OCI-LY7 (cell line): ENCODE data around the gene SLC25A6. TPM values are rescaled to one million over a fixed set of nuclear protein-coding genes. Genes with fewer than 3 reads are reported as not detected.
"Not testable (repeated sequence)": the region's sequence is repeated elsewhere in the genome, so short reads cannot be mapped to it uniquely, and the experiment has no call there.

Experiments
- BruUV-seq: library from RNA; stranded (reverse); fragments of 400-500 nt; replicated peaks from 2 replicates; lab custom pipeline; 2021; lab: Mats Ljungman, UMichigan
- CTCF ChIA-PET: fragments of 300-600 bp; sonication (Branson Sonifier 250); formaldehyde crosslinking; loops from one replicate; lab custom pipeline; 2022; ENCODE audit warnings: antibody characterized with exemption; ENCODE audit not compliant: unreplicated experiment; lab: Charles Lee
- POLR2A ChIA-PET: fragments of 300-600 bp; sonication (Branson Sonifier 250); formaldehyde crosslinking; loops from one replicate; lab custom pipeline; 2022; ENCODE audit warnings: antibody characterized with exemption; lab: Charles Lee
- DNase-seq: peaks from one replicate; pipeline ENCODE4 v3.0.0-alpha.2; 2015; ENCODE audit warnings: low spot score
- H2AFZ ChIP-seq: fragments of 200-600 bp; sonication (generic), shearing (Covaris generic); 2 replicates; pipeline ENCODE4 v1.6.1; 2014; ENCODE audit warnings: mild to moderate bottlenecking, antibody characterized with exemption, low read length, moderate library complexity
- H3K27ac ChIP-seq: fragments of 200-600 bp; sonication (generic); 2 replicates; pipeline ENCODE4 v1.5.1; 2014; ENCODE audit warnings: mixed run types, low read depth, mild to moderate bottlenecking, moderate library complexity, low read length, inconsistent platforms; ENCODE audit not compliant: poor library complexity, severe bottlenecking
- H3K36me3 ChIP-seq: fragments of 200-600 bp; sonication (generic); 2 replicates; pipeline ENCODE4 v1.6.1; 2014; ENCODE audit warnings: mild to moderate bottlenecking, antibody characterized with exemption, low read length, moderate library complexity, mixed read lengths; ENCODE audit not compliant: insufficient read depth
- H3K4me1 ChIP-seq: fragments of 200-600 bp; sonication (generic); 2 replicates; pipeline ENCODE4 v1.5.1; 2014; ENCODE audit warnings: mild to moderate bottlenecking, low read length; ENCODE audit not compliant: insufficient read depth, poor library complexity, severe bottlenecking
- H3K4me2 ChIP-seq: fragments of 200-600 bp; sonication (generic); 2 replicates; pipeline ENCODE4 v1.6.1; 2014; ENCODE audit warnings: mild to moderate bottlenecking, low read length
- H3K4me3 ChIP-seq: fragments of 200-600 bp; sonication (generic); 2 replicates; pipeline ENCODE4 v1.5.1; 2014; ENCODE audit warnings: mild to moderate bottlenecking, low read depth, low read length; ENCODE audit not compliant: poor library complexity, severe bottlenecking
- H3K79me2 ChIP-seq: fragments of 200-600 bp; sonication (generic); 2 replicates; pipeline ENCODE4 v1.6.1; 2016; ENCODE audit warnings: low read depth, mild to moderate bottlenecking, low read length, moderate library complexity, mixed read lengths; ENCODE audit not compliant: insufficient read depth
- H3K9me2 ChIP-seq: fragments of 200-600 bp; sonication (generic); 2 replicates; pipeline ENCODE4 v1.6.1; 2016; ENCODE audit warnings: mild to moderate bottlenecking, low read length, mixed read lengths; ENCODE audit not compliant: insufficient read depth
- H3K9me3 ChIP-seq: fragments of 200-600 bp; sonication (generic); 2 replicates; pipeline ENCODE4 v1.6.1; 2014; ENCODE audit warnings: mild to moderate bottlenecking, mixed run types, low read length, mixed read lengths
- H4K20me1 ChIP-seq: fragments of 200-600 bp; sonication (generic); 2 replicates; pipeline ENCODE4 v1.6.1; 2014; ENCODE audit warnings: mild to moderate bottlenecking, antibody characterized with exemption, low read length, moderate library complexity, mixed read lengths; ENCODE audit not compliant: insufficient read depth
- EZH2phosphoT487 ChIP-seq: fragments of 200-600 bp; sonication (generic); IDR thresholded peaks from 2 replicates; pipeline ENCODE4 v1.6.1; 2018; ENCODE audit warnings: low read depth, borderline replicate concordance, mild to moderate bottlenecking, mixed run types, antibody characterized with exemption, low read length, moderate library complexity, mixed read lengths
- intact Hi-C: fragments of 100-400 bp; cut with micrococcal nuclease; formaldehyde crosslinking; loops from one replicate; pipeline ENCODE4 v1.10.0; 2022; ENCODE audit not compliant: unreplicated experiment
- total RNA-seq, 2 experiments: library from RNA; depleted of rRNA in 1 of 2; stranded (reverse); fragments of >200 nt in 1 of 2; shearing (Covaris generic) in 1 of 2; gene quantifications; 2 replicates each; pipeline ENCODE4 v1.2.3, GENCODE V29; 2014 to 2022
- TF ChIP-seq, protein P1 (sequence below): fragments of 200-600 bp; sonication (generic); conservative IDR thresholded peaks from 2 replicates; pipeline ENCODE4 v1.5.1; 2014; ENCODE audit warnings: mild to moderate bottlenecking, antibody characterized with exemption, low read length, moderate library complexity, mixed read lengths

Gene SLC25A6
- total RNA-seq, 2 experiments from 2014 or later: 196 to 444 TPM

DNA sequence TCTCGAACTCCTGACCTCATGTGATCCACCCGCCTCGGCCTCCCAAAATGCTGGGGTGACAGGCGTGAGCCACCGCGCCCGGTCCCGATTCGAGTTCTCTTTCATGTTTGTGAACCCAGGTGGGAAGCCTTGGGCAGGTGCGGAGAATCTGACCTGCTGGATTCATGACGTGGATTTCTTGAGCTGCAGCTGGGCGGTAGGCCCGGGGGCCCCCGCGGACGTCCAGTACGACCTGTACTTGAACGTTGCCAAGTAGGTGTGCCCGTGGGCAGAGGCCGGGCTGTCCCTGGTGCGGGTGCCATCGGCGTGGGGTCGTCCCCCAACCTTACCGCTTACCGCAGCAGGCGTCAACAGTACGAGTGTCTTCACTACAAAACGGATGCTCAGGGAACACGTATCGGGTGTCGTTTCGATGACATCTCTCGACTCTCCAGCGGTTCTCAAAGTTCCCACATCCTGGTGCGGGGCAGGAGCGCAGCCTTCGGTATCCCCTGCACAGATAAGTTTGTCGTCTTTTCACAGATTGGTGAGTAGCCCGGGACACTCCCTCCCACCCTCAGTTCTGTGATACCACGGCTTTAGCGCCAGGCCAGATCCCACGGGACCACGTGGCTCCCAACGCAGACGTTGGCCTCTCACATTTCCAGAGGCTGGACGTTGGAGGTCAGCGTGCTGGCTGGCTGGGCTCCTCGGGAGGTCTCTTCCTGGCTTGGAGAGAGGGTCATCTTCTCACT lies 39.8 kb downstream of the SLC25A6 start:
- Histone ChIP-seq H3K36me3 (no peaks in the 10 kb centered on the region), H3K27ac (no peak overlapping the region), H2AFZ (no peak overlapping the region), H3K9me2 (no peaks in the 10 kb centered on the region), H3K9me3 (no peaks in the 10 kb centered on the region), H4K20me1 (no peaks in the 10 kb centered on the region), H3K79me2 (no peaks in the 10 kb centered on the region), H3K4me2 (no peak overlapping the region), H3K4me1 (peaks cover 11% of the 10 kb centered on the region), H3K4me3 (no peak overlapping the region)
- CTCF ChIA-PET: no interaction called here
- DNase-seq: no peak
- BruUV-seq: no TSS peak
- intact Hi-C loops: no loop called here
- POLR2A ChIA-PET: no interaction called here
- TF ChIP-seq, protein P1, sequence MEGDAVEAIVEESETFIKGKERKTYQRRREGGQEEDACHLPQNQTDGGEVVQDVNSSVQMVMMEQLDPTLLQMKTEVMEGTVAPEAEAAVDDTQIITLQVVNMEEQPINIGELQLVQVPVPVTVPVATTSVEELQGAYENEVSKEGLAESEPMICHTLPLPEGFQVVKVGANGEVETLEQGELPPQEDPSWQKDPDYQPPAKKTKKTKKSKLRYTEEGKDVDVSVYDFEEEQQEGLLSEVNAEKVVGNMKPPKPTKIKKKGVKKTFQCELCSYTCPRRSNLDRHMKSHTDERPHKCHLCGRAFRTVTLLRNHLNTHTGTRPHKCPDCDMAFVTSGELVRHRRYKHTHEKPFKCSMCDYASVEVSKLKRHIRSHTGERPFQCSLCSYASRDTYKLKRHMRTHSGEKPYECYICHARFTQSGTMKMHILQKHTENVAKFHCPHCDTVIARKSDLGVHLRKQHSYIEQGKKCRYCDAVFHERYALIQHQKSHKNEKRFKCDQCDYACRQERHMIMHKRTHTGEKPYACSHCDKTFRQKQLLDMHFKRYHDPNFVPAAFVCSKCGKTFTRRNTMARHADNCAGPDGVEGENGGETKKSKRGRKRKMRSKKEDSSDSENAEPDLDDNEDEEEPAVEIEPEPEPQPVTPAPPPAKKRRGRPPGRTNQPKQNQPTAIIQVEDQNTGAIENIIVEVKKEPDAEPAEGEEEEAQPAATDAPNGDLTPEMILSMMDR: no peak
- TF ChIP-seq EZH2phosphoT487: no peak

DNA sequence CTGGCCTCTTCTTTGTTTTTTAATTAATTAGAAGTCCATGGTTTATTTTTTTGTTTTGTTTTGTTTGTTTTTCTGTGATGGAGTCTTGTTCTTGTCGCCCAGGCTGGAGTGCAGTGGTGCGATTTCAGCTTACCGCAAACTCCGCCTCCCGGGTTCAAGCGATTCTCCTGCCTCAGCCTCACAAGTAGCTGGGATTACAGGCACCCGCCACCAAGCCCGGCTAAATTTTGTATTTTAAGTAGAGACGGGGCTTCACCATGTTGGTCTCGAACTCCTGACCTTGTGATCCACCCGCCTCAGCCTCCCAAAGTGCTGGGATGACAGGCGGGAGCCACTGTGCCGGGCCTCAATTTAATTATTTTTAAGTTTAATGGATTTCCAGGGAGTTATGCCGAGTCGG lies 42.3 kb downstream of the SLC25A6 start:
- H3K4me2 ChIP-seq, BruUV-seq, DNase-seq, H3K9me3 ChIP-seq, H3K79me2 ChIP-seq, H4K20me1 ChIP-seq, H3K4me3 ChIP-seq, CTCF ChIA-PET, H3K36me3 ChIP-seq, POLR2A ChIA-PET, H3K4me1 ChIP-seq, H3K9me2 ChIP-seq, intact Hi-C loops, H3K27ac ChIP-seq, H2AFZ ChIP-seq: not testable (repeated sequence)

DNA sequence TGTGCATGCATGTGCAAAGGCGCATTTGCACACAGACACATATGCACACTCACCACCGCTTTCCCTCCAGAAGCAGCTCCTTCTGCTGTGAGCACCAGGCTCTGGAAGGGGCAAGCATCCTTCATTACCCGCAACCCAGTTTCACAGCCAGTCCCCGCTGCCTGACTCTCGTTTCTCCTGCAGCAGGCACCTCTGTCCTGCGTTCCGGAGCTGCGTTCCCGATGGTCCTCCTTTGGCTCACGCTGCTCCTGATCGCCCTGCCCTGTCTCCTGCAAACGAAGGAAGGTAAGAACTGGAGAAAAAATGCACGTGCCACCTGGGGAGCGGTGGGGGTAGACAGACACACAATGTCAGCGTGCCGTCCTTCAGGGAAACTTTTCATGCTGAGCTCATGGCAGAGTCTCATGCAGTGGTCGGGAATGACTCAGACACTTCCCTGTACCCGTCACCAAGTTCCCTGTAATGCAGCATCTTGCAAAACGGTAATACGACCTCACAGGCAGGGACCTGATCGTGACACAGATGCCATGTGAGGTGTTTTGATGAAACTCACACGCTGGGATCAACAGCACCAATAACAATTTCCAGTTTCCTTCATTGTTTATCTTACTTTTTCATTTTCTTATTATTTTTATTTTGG lies 50.2 kb downstream of the SLC25A6 start:
- no peak for TF ChIP-seq EZH2phosphoT487
- TF ChIP-seq, protein P1: no peak
- CTCF ChIA-PET: no interaction called here
- Histone ChIP-seq H3K9me3 (0 out of 2 replicates have a peak, but pooled peaks cover 7% of the 10 kb centered on the region), H3K4me2 (no peak overlapping the region), H3K36me3 (no peaks in the 10 kb centered on the region), H3K4me3 (no peak overlapping the region), H4K20me1 (no peaks in the 10 kb centered on the region), H3K9me2 (no peaks in the 10 kb centered on the region), H3K4me1 (peaks cover 2% of the 10 kb centered on the region), H2AFZ (no peak overlapping the region), H3K27ac (no peak overlapping the region), H3K79me2 (no peaks in the 10 kb centered on the region)
- DNase-seq: no peak
- intact Hi-C loops: no loop called here
- BruUV-seq: no TSS peak
- POLR2A ChIA-PET: no interaction called here
